Kidney (tissue), 14 donors: Measurements from ENCODE around the gene TMEM266. TPM values are rescaled to one million over a fixed set of nuclear protein-coding genes. Genes with fewer than 3 reads are reported as not detected.

Source experiments
- DNase-seq, 5 donors: peaks; one replicate each; pipeline ENCODE4 v3.0.0-alpha.2; 2013 to 2020
- FAIRE-seq: peaks from 2 replicates; lab custom pipeline; 2012; peaks lifted over from hg19 to GRCh38; lab: Jason Lieb, UNC
- H3K27ac ChIP-seq, 2 donors: one replicate each; pipeline ENCODE4 v1.7.0; 2013; ENCODE audit warnings: low read depth in 2 of 2, low read length in 2 of 2, inconsistent platforms in 1 of 2
- H3K27me3 ChIP-seq: one replicate; pipeline ENCODE4 v1.7.1; 2013; ENCODE audit warnings: low read length, inconsistent platforms; ENCODE audit not compliant: control insufficient read depth, insufficient read depth
- H3K36me3 ChIP-seq, 3 donors: one replicate each; pipeline versions ENCODE4 v1.7.0 to v1.7.1; 2013; ENCODE audit warnings: low read length in 3 of 3, control low read depth in 1 of 3, inconsistent platforms in 1 of 3; ENCODE audit not compliant: insufficient read depth in 3 of 3, control insufficient read depth in 2 of 3
- H3K4me1 ChIP-seq, 3 donors: one replicate each; pipeline versions ENCODE4 v1.7.0 to v1.7.1; 2013; ENCODE audit warnings: low read length in 3 of 3, inconsistent platforms in 1 of 3, low read depth in 1 of 3; ENCODE audit not compliant: control insufficient read depth in 2 of 3, insufficient read depth in 2 of 3
- H3K4me3 ChIP-seq, 3 donors: one replicate each; pipeline versions ENCODE4 v1.7.0 to v1.8.1; 2013; ENCODE audit warnings: low read length in 3 of 3, control low read depth in 1 of 3, inconsistent platforms in 1 of 3
- H3K9ac ChIP-seq, 3 donors: one replicate each; pipeline versions ENCODE4 v1.7.0 to v1.7.1; 2013; ENCODE audit warnings: low read length in 3 of 3, control low read depth in 1 of 3, inconsistent platforms in 1 of 3
- H3K9me3 ChIP-seq, 3 donors: one replicate each; pipeline versions ENCODE4 v1.7.0 to v1.7.1; 2013; ENCODE audit warnings: low read length in 3 of 3, control low read depth in 1 of 3, inconsistent platforms in 1 of 3; ENCODE audit not compliant: control insufficient read depth in 2 of 3, insufficient read depth in 1 of 3
- CTCF ChIP-seq: IDR thresholded peaks from 3 replicates; pipeline ENCODE4 v1.5.1; 2012; ENCODE audit warnings: mild to moderate bottlenecking, moderate library complexity, borderline replicate concordance; ENCODE audit not compliant: insufficient read depth; ENCODE audit errors: extremely low read depth
- intact Hi-C: fragments of 100-400 bp; cut with DNase I; formaldehyde crosslinking; loops from one replicate; pipeline ENCODE4 v1.11.1; 2022
- polyA plus RNA-seq: library from polyadenylated mRNA; stranded (reverse); fragments of 350-450 nt; fragmentation: Illumina TruSeq; extraction: RNeasy Lipid Tissue Mini Kit (QIAGEN cat#74804); gene quantifications from one replicate; pipeline ENCODE4 v1.2.3, GENCODE V29; 2014; ENCODE audit warnings: low read depth, low replicate concordance; ENCODE audit not compliant: insufficient read depth
- total RNA-seq: library from RNA; stranded (reverse); fragmentation: NEBNext Ultra II Directional; extraction: Animal tissue kit (Norgen Biotek cat#: 25700); gene quantifications from one replicate; pipeline ENCODE4 v1.2.1, GENCODE V29; 2021
- donor health status: control.
- donor health status: control.
- donor health status: control.
- donor health status: control.
- donor health status: control.
- donor health status: DM: yes; HTN: yes; CAD: no.
- donor health status: Normal renal cell carcinoma (clear cell type).

Gene TMEM266
- total and polyA plus RNA-seq, 2 donors from 2014 or later: 0.72 to 3.1 TPM

DNA sequence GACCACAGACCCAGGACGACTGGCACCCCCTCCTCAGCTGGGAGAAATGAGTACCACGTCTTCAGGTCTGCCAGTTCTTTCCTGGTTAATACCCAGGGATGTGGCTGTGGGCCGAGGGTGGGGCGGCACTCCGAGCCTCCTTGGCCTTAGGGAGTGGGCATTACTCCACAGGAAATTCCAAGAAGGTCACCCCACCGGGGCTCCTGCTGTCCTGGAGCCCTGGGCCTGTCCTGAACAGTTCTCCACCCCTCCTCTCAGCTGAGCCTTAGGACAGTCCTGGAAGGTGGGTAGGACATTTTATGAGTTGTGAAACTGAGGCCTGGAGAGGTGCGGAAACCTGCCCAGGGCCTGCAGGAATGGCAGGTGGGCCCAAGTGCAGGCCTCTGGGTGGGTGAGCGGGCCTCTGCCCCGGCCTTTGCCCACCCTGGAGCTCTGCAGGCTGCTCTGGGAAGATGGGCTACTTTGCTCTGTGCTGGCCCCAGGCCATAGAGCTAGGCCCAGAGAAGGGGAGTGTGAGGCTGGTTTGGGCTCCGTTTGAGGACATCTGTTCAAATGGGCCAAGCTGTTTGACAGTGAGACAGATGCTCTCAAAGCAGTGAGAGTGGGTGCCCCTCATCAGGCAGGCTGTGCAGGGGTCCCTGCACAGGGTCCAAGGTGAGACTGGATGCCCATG lies 103.1 kb downstream of the TMEM266 start:
- DNase-seq (no peak), FAIRE-seq (no peak)
- Histone ChIP-seq H3K9ac (no peak overlapping the region), H3K4me3 (no peak overlapping the region), H3K36me3 (no peaks in the 10 kb centered on the region), H3K9me3 (no peaks in the 10 kb centered on the region), H3K4me1 (no peaks in the 10 kb centered on the region), H3K27ac (no peak overlapping the region), H3K27me3 (no peaks in the 10 kb centered on the region)
- TF ChIP-seq CTCF: no peak
- intact Hi-C loops: no loop called here

GRCh38 chr15:76163457-76164295 lies 103.9 kb downstream of the TMEM266 start:
- no peaks in the 10 kb centered on the region for H3K9me3 ChIP-seq
- no peak overlapping the region for H3K4me3 ChIP-seq
- no peak overlapping the region for H3K9ac ChIP-seq
- no peak for TF ChIP-seq CTCF
- no peaks in the 10 kb centered on the region for H3K27me3 ChIP-seq
- H3K27ac ChIP-seq: no peak overlapping the region
- intact Hi-C loops: no loop called here
- no peak for FAIRE-seq
- H3K36me3 ChIP-seq: no peaks in the 10 kb centered on the region
- H3K4me1 ChIP-seq: no peaks in the 10 kb centered on the region
- DNase-seq: peak in 1 of 5 donors; percentile 84

- Histone ChIP-seq H3K36me3 (no peaks in the 10 kb centered on the region), H3K4me1 (no peaks in the 10 kb centered on the region), H3K9me3 (no peaks in the 10 kb centered on the region), H3K27ac (no peak overlapping the region), H3K27me3 (no peaks in the 10 kb centered on the region), H3K4me3 (no peak overlapping the region), H3K9ac (no peak overlapping the region)
- no peak for DNase-seq
- no peak for TF ChIP-seq CTCF
- intact Hi-C loops: no loop called here
- no peak for FAIRE-seq
Observed at GRCh38 chr15:76164602-76165001, 104.8 kb downstream of the TMEM266 start.
